ENCODE results near the gene PTPRK.

DNA sequence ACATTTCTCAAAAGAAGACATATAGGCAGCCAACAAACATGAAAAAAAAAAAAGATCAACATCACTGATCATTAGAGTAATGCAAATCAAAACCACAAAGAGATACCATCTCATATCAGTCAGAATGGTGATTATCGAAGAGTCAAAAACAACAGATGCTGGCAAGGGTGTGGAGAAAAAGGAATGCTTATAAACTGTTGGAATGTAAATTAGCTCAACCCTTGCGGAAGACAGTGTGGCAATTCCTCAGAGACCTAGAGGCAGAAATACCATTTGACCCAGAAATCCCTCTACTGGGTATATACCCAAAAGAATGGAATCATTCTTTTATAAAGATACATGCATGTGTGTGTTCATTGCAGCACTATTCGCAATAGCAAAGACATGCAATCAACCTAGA, 315.8 kb downstream of the PTPRK start:
- TF ChIP-seq, protein P1, sequence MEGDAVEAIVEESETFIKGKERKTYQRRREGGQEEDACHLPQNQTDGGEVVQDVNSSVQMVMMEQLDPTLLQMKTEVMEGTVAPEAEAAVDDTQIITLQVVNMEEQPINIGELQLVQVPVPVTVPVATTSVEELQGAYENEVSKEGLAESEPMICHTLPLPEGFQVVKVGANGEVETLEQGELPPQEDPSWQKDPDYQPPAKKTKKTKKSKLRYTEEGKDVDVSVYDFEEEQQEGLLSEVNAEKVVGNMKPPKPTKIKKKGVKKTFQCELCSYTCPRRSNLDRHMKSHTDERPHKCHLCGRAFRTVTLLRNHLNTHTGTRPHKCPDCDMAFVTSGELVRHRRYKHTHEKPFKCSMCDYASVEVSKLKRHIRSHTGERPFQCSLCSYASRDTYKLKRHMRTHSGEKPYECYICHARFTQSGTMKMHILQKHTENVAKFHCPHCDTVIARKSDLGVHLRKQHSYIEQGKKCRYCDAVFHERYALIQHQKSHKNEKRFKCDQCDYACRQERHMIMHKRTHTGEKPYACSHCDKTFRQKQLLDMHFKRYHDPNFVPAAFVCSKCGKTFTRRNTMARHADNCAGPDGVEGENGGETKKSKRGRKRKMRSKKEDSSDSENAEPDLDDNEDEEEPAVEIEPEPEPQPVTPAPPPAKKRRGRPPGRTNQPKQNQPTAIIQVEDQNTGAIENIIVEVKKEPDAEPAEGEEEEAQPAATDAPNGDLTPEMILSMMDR (IDR thresholded peaks at IDR 0.05), result no peak
- no peak for TF ChIP-seq ZFX (IDR thresholded peaks at IDR 0.05; ENCODE audit: borderline replicate concordance)

All from 22Rv1 (cell line).